ENCODE results near the gene RAB32. TPM values are rescaled to one million over a fixed set of nuclear protein-coding genes. Genes with fewer than 3 reads are reported as not detected.
A peak's percentile ranks its signal among the peaks of the same experiment; 100 is the strongest.
"Not testable (repeated sequence)": the region's sequence is repeated elsewhere in the genome, so short reads cannot be mapped to it uniquely, and the experiment has no call there.

The RAB32 gene
- total and polyA plus RNA-seq, 9 donors = 14.6 to 29.5 (median 17.5) TPM

DNA sequence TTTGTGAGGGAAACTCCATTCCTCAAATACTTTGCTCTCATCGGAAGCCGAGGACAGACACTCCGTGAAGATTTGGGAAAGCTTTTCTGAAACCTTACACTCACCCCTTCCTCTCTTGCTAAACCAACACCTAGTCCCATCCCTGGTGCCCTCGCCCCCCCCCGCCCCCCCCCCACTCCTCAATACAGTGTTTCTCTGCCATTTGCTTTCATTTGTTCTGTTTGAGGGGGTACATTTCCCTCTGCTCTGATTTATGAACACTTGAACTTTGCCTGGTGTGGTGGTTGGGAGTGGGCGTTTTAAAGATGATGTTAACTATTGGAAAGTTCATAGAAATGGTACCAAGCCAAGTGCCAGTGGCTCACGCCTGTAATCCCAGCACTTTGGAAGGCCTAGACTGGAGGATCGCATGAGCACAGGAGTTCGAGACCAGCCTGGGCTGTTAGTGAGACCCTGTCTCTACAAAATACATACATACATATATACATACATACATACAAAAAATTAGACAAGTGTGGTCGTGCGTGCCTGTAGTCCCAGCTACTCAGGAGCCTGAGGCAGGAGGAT lies 1.1 kb downstream of the RAB32 start:
- peak overlapping the region; percentile 70 for H3K4me3 ChIP-seq (ENCODE audit: low read length)
- WGBS (ENCODE audit: insufficient coverage) = 38% methylated on average over 4 of the region's 11 CpGs
- peak overlapping the region; percentile 95 for H3K27ac ChIP-seq (ENCODE audit: low read length)
- peak; percentile 25 for DNase-seq
- no peaks in the 10 kb centered on the region for H3K27me3 ChIP-seq (ENCODE audit: control insufficient read depth, insufficient read depth, low read length)
- no peaks in the 10 kb centered on the region for H3K9me3 ChIP-seq (replicated peaks; ENCODE audit: control insufficient read depth, low read depth, low read length)
- H3K36me3 ChIP-seq (ENCODE audit: control insufficient read depth, insufficient read depth, low read length) = peaks cover 4% of the 10 kb centered on the region
- peaks cover 12% of the 10 kb centered on the region for H3K4me1 ChIP-seq (ENCODE audit: control insufficient read depth, insufficient read depth, low read length)

DNA sequence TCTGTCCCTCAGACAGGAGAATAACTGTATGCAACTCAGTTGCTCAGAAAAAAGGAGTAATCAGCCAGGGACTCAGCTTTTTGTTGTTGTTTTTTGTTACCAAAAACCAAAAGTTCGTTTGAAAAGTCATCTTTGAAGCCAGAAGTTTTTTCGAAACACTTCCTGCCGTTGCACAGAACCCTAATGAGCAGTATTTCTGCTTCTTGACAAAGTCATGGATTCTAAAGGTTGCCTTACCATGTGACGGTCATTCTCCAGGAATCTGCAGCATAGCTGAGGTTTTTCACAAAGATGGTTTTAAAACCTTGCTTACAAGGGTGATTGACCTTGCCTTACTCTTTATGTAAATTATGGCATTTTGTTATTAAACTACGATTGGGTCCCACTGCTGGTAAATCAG lies 1.9 kb downstream of the RAB32 start:
- H3K27me3 ChIP-seq (ENCODE audit: control insufficient read depth, insufficient read depth, low read length) = no peaks in the 10 kb centered on the region
- H3K36me3 ChIP-seq (ENCODE audit: control insufficient read depth, insufficient read depth, low read length) = peaks cover 9% of the 10 kb centered on the region
- peak overlapping the region; percentile 70 for H3K4me3 ChIP-seq (ENCODE audit: low read length)
- peak overlapping the region; percentile 95 for H3K27ac ChIP-seq (ENCODE audit: low read length)
- peak; percentile 23 for DNase-seq
- H3K4me1 ChIP-seq (ENCODE audit: control insufficient read depth, insufficient read depth, low read length) = peaks cover 12% of the 10 kb centered on the region
- WGBS (ENCODE audit: insufficient coverage) = 0% methylated on average over 1 of the region's 5 CpGs
- no peaks in the 10 kb centered on the region for H3K9me3 ChIP-seq (replicated peaks; ENCODE audit: control insufficient read depth, low read depth, low read length)

- H3K36me3 ChIP-seq (ENCODE audit: control insufficient read depth, insufficient read depth, low read length) = peaks cover 9% of the 10 kb centered on the region
- H3K27me3 ChIP-seq (ENCODE audit: control insufficient read depth, insufficient read depth, low read length) = no peaks in the 10 kb centered on the region
- H3K4me1 ChIP-seq (ENCODE audit: control insufficient read depth, insufficient read depth, low read length) = peaks cover 12% of the 10 kb centered on the region
- WGBS (ENCODE audit: insufficient coverage) = no CpG with 5 or more reads among the region's 3 CpGs
- no peak overlapping the region for H3K4me3 ChIP-seq (ENCODE audit: low read length)
- peak; percentile 90 for DNase-seq
- peak overlapping the region; percentile 95 for H3K27ac ChIP-seq (ENCODE audit: low read length)
- no peaks in the 10 kb centered on the region for H3K9me3 ChIP-seq (replicated peaks; ENCODE audit: control insufficient read depth, low read depth, low read length)
These were observed 2.9 kb downstream of the RAB32 start for GRCh38 chr6:146546443-146547043.

DNA sequence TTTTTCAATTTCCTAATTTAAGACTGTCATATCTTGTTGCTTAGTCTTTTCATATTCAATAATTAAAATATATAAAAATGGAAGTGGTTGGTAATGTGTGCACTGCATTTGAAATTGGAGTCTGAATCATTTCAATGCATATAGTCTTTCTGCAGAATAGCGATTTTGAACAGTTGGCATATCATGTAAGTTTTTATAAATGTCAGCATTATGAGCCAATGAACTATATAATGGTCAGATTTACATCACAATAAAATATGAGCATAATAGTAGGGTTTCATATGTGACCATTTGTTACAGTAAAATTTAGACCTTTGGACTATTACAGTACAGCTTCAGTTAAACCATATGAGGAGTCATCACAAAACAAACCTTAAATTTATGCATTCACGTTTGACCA lies 4.3 kb downstream of the RAB32 start:
- Histone ChIP-seq H3K9me3 (replicated peaks; ENCODE audit: control insufficient read depth, low read depth, low read length) (no peaks in the 10 kb centered on the region), H3K4me3 (ENCODE audit: low read length) (no peak overlapping the region), H3K4me1 (ENCODE audit: control insufficient read depth, insufficient read depth, low read length) (peaks cover 12% of the 10 kb centered on the region), H3K27me3 (ENCODE audit: control insufficient read depth, insufficient read depth, low read length) (no peaks in the 10 kb centered on the region), H3K36me3 (ENCODE audit: control insufficient read depth, insufficient read depth, low read length) (peaks cover 9% of the 10 kb centered on the region), H3K27ac (ENCODE audit: low read length) (no peak overlapping the region)
- no peak for DNase-seq
- no CpG with 5 or more reads among the region's 2 CpGs for WGBS (ENCODE audit: insufficient coverage)

- no peak for DNase-seq
- H3K9me3 ChIP-seq (replicated peaks; ENCODE audit: control insufficient read depth, low read depth, low read length) = no peaks in the 10 kb centered on the region
- no peak overlapping the region for H3K4me3 ChIP-seq (ENCODE audit: low read length)
- no peaks in the 10 kb centered on the region for H3K27me3 ChIP-seq (ENCODE audit: control insufficient read depth, insufficient read depth, low read length)
- WGBS (ENCODE audit: insufficient coverage) = no CpG with 5 or more reads among the region's 2 CpGs
- H3K36me3 ChIP-seq (ENCODE audit: control insufficient read depth, insufficient read depth, low read length) = peaks cover 9% of the 10 kb centered on the region
- H3K27ac ChIP-seq (ENCODE audit: low read length) = no peak overlapping the region
- H3K4me1 ChIP-seq (ENCODE audit: control insufficient read depth, insufficient read depth, low read length) = peaks cover 10% of the 10 kb centered on the region
These were observed 5.3 kb downstream of the RAB32 start for GRCh38 chr6:146548898-146549374.

DNA sequence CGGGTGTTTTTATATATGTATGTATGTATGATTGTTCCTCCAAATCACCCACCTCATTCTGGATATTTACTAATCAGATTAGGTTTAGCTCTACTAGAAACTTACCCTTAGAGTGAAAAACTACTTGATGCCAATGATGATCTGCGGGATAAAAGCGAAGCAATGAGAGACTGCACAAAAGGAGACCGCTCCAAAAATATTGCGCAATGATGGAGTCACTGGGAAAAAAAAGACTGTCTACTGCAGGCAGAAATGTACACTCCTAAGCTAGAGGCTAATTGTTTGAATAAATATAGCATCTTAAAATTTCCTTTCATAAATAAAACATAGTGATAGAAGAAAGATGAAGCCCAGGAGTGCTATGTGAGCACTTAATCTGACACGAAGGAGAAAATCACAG lies 7.3 kb downstream of the RAB32 start:
- DNase-seq = peak; percentile 19

GRCh38 chr6:146551545-146551944 lies 7.9 kb downstream of the RAB32 start:
- Histone ChIP-seq H3K27me3 (ENCODE audit: control insufficient read depth, insufficient read depth, low read length) (no peaks in the 10 kb centered on the region), H3K4me1 (ENCODE audit: control insufficient read depth, insufficient read depth, low read length) (no peaks in the 10 kb centered on the region), H3K36me3 (ENCODE audit: control insufficient read depth, insufficient read depth, low read length) (peaks cover 18% of the 10 kb centered on the region), H3K27ac (ENCODE audit: low read length) (no peak overlapping the region), H3K9me3 (replicated peaks; ENCODE audit: control insufficient read depth, low read depth, low read length) (no peaks in the 10 kb centered on the region), H3K4me3 (ENCODE audit: low read length) (no peak overlapping the region)
- no CpG with 5 or more reads among the region's 7 CpGs for WGBS (ENCODE audit: insufficient coverage)
- DNase-seq = no peak

More for the DNA sequence above, 7.3 kb downstream of the RAB32 start:
- Histone ChIP-seq H3K9me3 (replicated peaks; ENCODE audit: control insufficient read depth, low read depth, low read length) (no peaks in the 10 kb centered on the region), H3K27ac (ENCODE audit: low read length) (no peak overlapping the region), H3K27me3 (ENCODE audit: control insufficient read depth, insufficient read depth, low read length) (no peaks in the 10 kb centered on the region), H3K36me3 (ENCODE audit: control insufficient read depth, insufficient read depth, low read length) (peaks cover 18% of the 10 kb centered on the region), H3K4me1 (ENCODE audit: control insufficient read depth, insufficient read depth, low read length) (no peaks in the 10 kb centered on the region), H3K4me3 (ENCODE audit: low read length) (no peak overlapping the region)
- no CpG with 5 or more reads among the region's 6 CpGs for WGBS (ENCODE audit: insufficient coverage)

- Histone ChIP-seq H3K27me3 (ENCODE audit: control insufficient read depth, insufficient read depth, low read length) (no peaks in the 10 kb centered on the region), H3K4me1 (ENCODE audit: control insufficient read depth, insufficient read depth, low read length) (no peaks in the 10 kb centered on the region), H3K4me3 (ENCODE audit: low read length) (no peak overlapping the region), H3K36me3 (ENCODE audit: control insufficient read depth, insufficient read depth, low read length) (peaks cover 18% of the 10 kb centered on the region), H3K9me3 (replicated peaks; ENCODE audit: control insufficient read depth, low read depth, low read length) (no peaks in the 10 kb centered on the region), H3K27ac (ENCODE audit: low read length) (no peak overlapping the region)
- WGBS (ENCODE audit: insufficient coverage) = 87% methylated on average over 4 of the region's 7 CpGs
- no peak for DNase-seq
These were observed 9.9 kb downstream of the RAB32 start for GRCh38 chr6:146553377-146554135.

DNA sequence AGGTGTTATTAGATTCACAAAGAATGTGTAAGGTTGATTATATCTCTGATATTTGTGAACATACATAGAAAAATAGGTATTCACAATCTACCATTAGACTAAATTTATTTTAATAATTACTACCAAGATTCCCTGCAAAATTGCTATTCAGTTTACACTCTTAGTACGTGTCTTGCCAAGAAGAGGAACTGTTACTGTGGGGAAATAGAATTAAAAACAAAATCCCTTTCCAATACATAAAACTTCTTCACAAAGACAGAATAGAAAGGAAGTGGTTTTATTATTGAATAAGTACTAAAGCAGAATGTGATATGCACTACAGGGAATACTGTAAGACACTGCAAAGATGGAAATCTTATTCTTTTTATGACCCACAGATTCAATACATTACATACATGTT lies 17.0 kb downstream of the RAB32 start:
- Histone ChIP-seq H3K9me3 (replicated peaks; ENCODE audit: control insufficient read depth, low read depth, low read length) (no peaks in the 10 kb centered on the region), H3K36me3 (ENCODE audit: control insufficient read depth, insufficient read depth, low read length) (no peaks in the 10 kb centered on the region), H3K27me3 (ENCODE audit: control insufficient read depth, insufficient read depth, low read length) (no peaks in the 10 kb centered on the region), H3K4me1 (ENCODE audit: control insufficient read depth, insufficient read depth, low read length) (no peaks in the 10 kb centered on the region), H3K4me3 (ENCODE audit: low read length) (no peak overlapping the region), H3K27ac (ENCODE audit: low read length) (no peak overlapping the region)
- no peak for DNase-seq
- no CpG with 5 or more reads among the region's 1 CpG for WGBS (ENCODE audit: insufficient coverage)

- not testable (repeated sequence) for H3K27me3 ChIP-seq (ENCODE audit: control insufficient read depth, insufficient read depth, low read length); H3K4me1 ChIP-seq (ENCODE audit: control insufficient read depth, insufficient read depth, low read length); H3K36me3 ChIP-seq (ENCODE audit: control insufficient read depth, insufficient read depth, low read length); H3K4me3 ChIP-seq (ENCODE audit: low read length); DNase-seq; H3K9me3 ChIP-seq (replicated peaks; ENCODE audit: control insufficient read depth, low read depth, low read length); H3K27ac ChIP-seq (ENCODE audit: low read length)
- WGBS (ENCODE audit: insufficient coverage) = 20% methylated on average over 1 of the region's 2 CpGs
These were observed 23.0 kb downstream of the RAB32 start for GRCh38 chr6:146566661-146567060.
